Fibroblast of skin of left quadriceps (primary cell): ENCODE results near the gene CDH11.

Experiments used
- DNase-seq, 2 experiments: peaks; one replicate each; pipeline ENCODE4 v3.0.0-alpha.2; 2013; ENCODE audit warnings: low read depth in 2 of 2

Gene CDH11

DNA sequence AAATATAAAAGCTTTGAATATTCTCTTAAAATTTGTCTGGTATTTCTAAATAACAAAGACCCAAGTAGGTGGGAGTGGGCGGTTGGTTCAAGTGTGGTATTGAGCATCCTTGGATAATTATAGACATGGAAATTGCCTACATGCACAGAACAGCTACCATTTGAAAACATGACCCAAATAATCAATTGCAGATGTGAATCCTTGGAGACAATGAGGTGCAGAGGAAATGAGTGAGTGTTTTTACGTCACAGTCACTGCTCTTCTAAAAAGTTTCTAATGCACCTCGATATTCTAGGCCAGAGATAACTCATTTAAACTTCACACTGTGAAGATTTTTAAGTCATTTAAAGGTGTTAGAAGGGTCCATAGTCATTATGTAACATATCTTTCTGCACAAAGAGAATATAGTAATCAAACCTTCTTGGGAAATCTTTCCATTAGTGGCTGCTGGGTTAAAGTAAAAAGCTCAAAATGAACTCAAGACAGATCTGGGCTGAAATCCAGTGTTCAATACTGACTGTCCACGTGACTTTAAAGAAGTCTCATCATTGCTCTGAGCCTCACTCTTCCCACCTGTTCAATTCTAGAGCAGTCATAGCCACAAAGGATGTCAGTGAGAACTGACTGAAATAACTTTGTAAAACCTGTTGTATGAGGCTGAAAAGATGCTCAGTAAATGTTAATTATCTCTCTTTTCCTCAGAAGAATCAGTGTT, 144.5 kb downstream of the CDH11 start:
- DNase-seq: peak; percentile 38 to 41

DNA sequence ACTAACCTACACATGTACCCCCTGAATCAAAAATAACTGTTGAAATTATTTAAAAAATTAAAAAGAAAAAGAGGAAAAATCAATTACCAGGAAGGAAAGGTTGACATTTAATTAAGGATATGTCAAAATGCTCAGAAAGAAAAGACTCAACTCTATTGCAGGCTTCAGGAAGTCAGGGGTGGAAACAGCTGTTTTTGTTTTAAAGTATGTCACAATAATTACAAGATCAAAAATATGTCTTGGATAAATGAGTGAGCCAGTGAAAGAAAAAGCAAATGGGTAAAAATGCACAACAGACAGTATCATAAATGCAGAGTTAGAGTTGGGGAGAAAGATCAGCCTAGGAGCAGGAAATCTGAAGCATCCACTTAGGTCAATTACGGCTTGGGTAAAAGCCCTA, 146.0 kb downstream of the CDH11 start:
- peak in 1 of 2 experiments; percentile 31 for DNase-seq

DNA sequence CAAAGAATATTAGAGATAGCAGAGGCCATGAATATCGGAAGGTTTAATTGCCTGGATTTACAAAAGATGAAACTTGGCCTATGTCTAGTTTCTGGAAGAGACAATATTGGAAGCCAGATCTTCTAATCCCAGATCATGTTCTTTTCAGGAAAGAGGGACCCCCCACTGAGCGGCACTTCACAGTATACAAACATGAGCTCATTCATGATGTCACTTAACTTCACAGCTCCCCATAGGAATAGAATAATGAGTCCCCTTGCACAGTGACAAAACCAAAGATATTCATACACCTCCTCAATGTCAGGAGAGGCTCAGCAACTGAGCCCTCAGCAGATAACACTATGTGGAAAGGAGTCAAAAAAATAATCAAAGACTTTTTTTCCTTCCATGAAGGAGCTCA, 147.5 kb downstream of the CDH11 start:
- DNase-seq: no peak

- DNase-seq: no peak
These were observed 148.7 kb downstream of the CDH11 start for GRCh38 chr16:64973171-64973570.

DNA sequence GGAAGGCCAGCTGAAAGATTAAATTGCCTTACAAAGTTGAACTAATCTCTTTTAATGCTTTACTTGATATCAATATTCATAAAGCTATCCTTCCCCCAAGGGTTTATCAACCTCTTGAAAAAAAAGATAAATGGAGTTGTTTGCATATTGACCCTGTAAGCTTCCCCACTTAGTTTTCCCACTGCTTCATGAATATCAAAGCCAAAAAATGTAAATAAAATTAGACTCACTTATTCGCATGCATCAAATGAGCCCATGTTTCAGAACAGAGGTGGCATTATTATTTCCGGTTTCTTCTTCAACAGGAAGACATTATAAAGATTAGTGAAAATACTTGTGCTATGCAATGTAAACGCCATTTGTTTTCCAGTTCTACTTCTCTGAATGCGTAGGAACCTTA, 150.7 kb downstream of the CDH11 start:
- DNase-seq: no peak

DNA sequence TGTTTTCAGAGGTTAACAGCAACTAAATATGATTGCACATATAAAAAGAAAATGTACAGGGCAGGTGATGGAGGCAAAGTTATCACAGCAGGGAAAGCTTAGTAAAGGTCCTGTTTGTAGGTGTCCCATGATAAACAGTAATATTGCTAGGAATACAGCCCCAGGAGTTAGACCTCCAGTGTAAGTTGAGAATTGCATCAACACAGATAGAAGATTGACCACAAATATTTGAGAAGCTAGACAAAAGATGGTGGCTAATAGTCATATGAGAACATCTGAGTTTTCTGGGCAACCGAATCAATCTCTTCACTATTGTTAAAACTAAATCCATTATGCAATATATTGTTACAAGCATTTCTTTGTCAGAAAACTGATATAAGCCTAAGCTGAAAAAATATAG, 152.6 kb downstream of the CDH11 start:
- no peak for DNase-seq

- no peak for DNase-seq
These were observed 153.3 kb downstream of the CDH11 start for GRCh38 chr16:64968539-64968938.

- DNase-seq: peak; percentile 68 to 75
These were observed 157.7 kb downstream of the CDH11 start for GRCh38 chr16:64964126-64964540.

DNA sequence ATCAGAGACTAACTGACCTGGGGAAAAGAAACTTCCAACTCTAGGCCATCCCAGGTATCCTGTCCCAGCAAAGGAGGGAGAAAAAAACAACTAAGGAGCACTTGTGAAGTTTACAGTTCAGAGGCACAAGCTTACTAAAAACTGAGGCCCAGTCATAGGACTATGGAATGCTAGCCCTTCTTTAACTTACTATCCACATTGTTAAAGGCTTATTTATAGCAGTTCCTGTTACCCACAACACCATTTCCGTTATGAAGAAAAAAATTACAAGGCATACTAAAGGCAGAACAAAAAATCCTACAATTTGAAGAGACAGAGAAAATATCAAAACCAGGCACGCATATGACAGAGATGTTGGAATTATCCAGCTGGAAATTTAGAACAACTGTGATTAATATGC, 159.1 kb downstream of the CDH11 start:
- DNase-seq: no peak

DNA sequence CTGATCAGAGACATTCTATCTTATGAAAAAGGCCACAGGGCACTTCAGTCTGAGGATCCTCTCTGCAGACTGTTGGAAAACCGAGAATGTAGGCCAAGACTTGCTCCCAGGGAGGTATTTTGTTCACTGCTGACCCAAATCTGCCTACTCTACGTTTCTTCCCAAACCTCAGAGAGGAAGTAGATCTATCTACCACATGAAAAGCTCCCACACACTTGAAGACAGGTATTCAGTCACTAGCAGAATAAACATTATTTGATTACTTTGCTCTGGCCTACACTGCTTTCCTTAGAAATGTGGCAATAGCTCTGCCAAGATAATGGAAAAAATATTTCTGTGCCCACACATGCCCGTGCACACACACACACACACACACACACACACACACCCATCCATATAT, 164.6 kb downstream of the CDH11 start:
- no peak for DNase-seq

DNA sequence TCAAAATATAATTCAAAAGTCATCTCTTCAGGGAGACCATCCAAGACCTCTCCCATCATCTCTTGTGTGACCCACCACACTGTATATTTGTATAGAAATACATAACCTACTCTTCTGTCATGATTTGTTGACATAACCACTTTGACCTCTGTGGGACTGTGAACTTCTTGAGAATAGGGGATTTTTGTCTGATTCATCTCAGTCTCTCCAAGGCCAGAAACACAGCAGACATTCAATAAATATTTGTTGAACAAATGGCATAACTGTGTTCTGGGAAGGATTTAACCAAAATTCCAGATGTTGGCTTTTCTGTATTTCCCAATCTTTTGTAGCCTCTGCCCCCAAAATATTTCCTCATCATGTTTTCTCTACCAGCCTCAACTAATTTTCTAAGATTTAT, 169.7 kb downstream of the CDH11 start:
- peak; percentile 67 to 72 for DNase-seq

DNA sequence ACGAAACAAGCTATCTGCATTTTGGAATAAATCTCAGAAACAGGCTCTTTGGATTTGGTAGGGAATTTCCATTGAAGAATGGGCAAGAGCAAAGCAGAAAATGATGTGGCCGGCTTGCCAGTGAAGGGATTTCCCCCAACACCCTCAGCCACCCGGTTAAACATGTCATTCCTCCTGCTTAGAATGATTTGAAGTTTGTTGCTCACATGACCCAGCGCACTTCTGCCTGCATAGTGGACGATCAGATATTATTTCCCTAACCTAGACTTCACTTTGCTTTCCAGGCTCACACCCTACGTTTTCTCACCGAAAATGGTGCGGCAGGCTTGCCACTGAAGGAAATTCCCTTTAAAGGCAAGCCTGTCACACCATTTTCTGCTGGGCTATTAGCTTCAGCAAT, 170.7 kb downstream of the CDH11 start:
- no peak for DNase-seq

DNA sequence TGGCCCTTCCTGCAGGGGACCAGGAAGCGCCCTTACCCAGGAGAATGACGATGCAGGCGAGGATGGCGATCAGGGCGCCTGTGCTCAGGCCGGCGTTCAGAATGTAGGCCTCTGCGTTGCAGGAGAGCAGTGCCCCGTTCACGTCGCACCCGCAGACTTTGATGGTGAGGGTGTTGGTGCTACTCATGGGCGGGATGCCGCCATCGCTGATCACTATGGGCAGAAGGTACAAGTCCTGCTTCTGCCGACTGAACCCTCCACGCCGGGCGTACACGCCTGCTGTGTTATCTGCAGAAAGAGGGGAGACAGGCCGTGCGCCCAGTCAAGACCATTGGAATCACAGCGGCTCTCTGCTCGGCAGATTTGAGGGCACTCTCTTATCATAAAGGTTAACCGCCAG, 171.1 kb downstream of the CDH11 start:
- DNase-seq: no peak

- no peak for DNase-seq
These were observed 171.6 kb downstream of the CDH11 start for GRCh38 chr16:64950262-64950661.

DNA sequence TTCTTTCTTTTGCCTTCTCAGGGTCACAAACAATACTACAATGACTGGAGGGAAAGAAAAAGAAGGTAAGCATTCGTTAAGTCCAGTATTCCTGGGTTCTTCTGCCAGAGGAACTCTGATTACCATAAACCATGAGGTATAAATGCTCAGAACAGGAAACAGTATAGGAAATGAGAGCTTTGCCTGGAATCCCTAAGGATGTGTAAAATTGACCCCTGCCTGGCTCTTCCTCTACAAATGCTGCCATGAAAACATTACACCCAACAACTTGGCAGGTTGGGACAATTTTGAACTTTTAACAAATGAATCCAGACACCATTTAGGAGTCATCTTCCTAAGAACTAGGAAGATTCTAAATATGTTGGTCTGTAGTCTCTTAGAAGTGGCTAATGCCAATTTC, 173.8 kb downstream of the CDH11 start:
- no peak for DNase-seq

GRCh38 chr16:64947651-64948050, 174.2 kb downstream of the CDH11 start:
- no peak for DNase-seq

- DNase-seq: no peak
These were observed 188.0 kb downstream of the CDH11 start for GRCh38 chr16:64933885-64934284.

DNA sequence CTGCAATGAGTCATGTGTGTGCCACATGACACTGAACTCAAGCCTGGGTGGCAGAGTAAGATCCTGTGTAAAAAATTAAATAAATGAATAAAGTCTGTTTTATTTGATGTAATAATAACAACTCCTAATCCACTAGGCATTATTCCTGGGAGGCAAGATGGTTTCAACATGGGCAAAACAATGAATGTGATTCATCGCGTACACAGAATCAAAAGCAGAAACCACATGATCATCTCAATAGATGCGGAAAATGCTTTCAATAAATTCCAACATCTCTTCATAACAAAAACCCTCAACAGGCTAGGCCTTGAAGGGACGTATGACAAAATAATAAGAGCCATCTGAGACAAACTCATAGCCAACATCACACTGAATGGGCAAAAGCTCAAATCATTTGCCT, 195.4 kb downstream of the CDH11 start:
- DNase-seq: no peak

- DNase-seq: no peak
These were observed 196.7 kb downstream of the CDH11 start for GRCh38 chr16:64925166-64925565.

DNA sequence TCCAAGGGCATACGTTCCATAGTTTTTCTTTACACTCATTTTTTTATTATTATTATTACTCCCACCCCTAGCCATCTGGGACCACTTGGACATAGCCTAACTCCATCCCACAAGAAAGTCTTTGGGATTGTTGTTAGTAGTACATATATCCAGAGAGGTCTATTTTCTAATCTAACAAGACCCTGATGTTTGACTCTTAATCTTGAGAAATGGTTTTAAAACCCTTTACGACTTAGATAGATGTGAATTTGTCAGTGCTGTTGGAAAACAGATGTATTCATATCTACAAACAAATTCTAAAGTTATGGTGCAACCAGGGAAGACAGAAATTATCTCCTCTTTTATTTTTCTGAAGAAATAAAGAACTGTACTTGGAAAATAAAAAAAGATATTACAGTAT, 197.8 kb downstream of the CDH11 start:
- DNase-seq: no peak

GRCh38 chr16:64919929-64920607, 201.8 kb downstream of the CDH11 start:
- peak; percentile 34 to 36 for DNase-seq

DNA sequence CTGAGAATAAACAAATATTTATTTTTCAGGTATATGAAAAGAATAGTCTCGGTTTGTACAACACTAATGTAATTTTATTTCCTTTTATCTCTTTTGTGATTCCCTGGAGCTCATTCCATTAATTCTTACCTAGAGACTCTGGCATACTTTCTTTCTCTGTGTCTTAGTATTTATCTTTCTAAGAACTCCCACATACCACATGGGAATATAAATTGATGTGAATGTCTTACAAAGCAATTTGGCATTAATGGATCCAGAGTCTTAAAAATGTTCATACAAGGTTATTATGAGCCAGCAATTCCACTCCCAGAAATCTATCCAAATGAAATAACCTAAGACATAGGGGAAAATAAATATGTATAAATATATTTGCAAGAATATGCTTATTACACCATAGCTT, 202.7 kb downstream of the CDH11 start:
- no peak for DNase-seq

DNA sequence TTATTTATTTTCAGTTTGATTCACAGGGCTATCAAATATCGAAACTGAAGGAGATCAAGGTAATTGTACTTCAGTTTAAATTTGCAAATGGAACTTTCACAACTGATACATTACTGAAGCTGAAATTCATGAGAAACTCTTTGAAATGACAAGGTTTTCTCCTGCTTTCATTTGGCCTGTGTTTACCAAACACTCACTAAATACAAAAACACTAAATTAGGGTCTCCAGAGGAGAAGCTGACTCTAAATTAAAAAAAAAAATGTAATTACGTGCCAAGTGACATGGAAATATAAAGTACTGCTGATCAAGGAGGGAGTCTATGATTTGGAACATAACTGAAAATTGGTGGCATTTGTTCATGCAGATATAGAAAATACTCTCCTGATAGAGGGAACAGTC, 205.8 kb downstream of the CDH11 start:
- DNase-seq: no peak

- DNase-seq: peak; percentile 89 to 92
These were observed 211.5 kb downstream of the CDH11 start for GRCh38 chr16:64910356-64910755.
